Caco-2 (cell line): ENCODE measurements around the gene RPLP2. TPM values are rescaled to one million over a fixed set of nuclear protein-coding genes. Genes with fewer than 3 reads are reported as not detected.

Experiments used
- BruUV-seq: library from RNA; stranded (reverse); fragments of 400-500 nt; replicated peaks from 2 replicates; lab custom pipeline; 2021; lab: Mats Ljungman, UMichigan
- CTCF ChIA-PET: fragments of 300-600 bp; sonication (Branson Sonifier 250); formaldehyde crosslinking; loops from one replicate; lab custom pipeline; 2022; ENCODE audit warnings: antibody characterized with exemption; lab: Charles Lee
- POLR2A ChIA-PET: fragments of 300-600 bp; sonication (Branson Sonifier 250); formaldehyde crosslinking; loops from one replicate; lab custom pipeline; 2022; ENCODE audit warnings: antibody characterized with exemption; lab: Charles Lee
- DNase-seq, 2 experiments: peaks; one replicate each; pipeline versions ENCODE4 v3.0.0 to v3.0.0-alpha.2; 2020 to 2022
- H3K27me3 ChIP-seq: replicated peaks from 2 replicates; pipeline ENCODE4 v1.6.0; 2011; ENCODE audit warnings: low read length; ENCODE audit not compliant: control insufficient read depth, insufficient read depth
- H3K36me3 ChIP-seq: 2 replicates; pipeline ENCODE4 v1.5.1; 2011; ENCODE audit warnings: low read length; ENCODE audit not compliant: control insufficient read depth, insufficient read depth
- H3K4me1 ChIP-seq: fragments of 250-450 bp; sonication (Bioruptor Pico); 2 replicates; pipeline ENCODE4 v1.5.1; 2020; ENCODE audit warnings: mild to moderate bottlenecking
- H3K4me3 ChIP-seq: 2 replicates; pipeline ENCODE4 v1.5.1; 2011; ENCODE audit warnings: low read depth, mild to moderate bottlenecking, control low read depth, low read length
- H3K9me3 ChIP-seq: fragments of 250-450 bp; sonication (Bioruptor Pico); 2 replicates; pipeline ENCODE4 v1.5.1; 2020; ENCODE audit warnings: mild to moderate bottlenecking, moderate library complexity
- H3K27ac Mint-ChIP-seq: one replicate; pipeline ENCODE4 v1.8.0; 2022; ENCODE audit warnings: mixed read lengths; ENCODE audit not compliant: unreplicated experiment
- H3K27me3 Mint-ChIP-seq: one replicate; pipeline ENCODE4 v1.8.0; 2022; ENCODE audit warnings: mixed read lengths; ENCODE audit not compliant: insufficient read depth, unreplicated experiment
- H3K36me3 Mint-ChIP-seq: one replicate; pipeline ENCODE4 v1.8.0; 2022; ENCODE audit warnings: mild to moderate bottlenecking, mixed read lengths; ENCODE audit not compliant: insufficient read depth, unreplicated experiment
- H3K4me1 Mint-ChIP-seq: one replicate; pipeline ENCODE4 v1.8.0; 2022; ENCODE audit warnings: low read depth, mixed read lengths; ENCODE audit not compliant: unreplicated experiment
- H3K4me3 Mint-ChIP-seq: one replicate; pipeline ENCODE4 v1.8.0; 2022; ENCODE audit warnings: mild to moderate bottlenecking, moderate library complexity, mixed read lengths; ENCODE audit not compliant: unreplicated experiment
- H3K9me3 Mint-ChIP-seq: one replicate; pipeline ENCODE4 v1.8.0; 2022; ENCODE audit warnings: mixed read lengths; ENCODE audit not compliant: unreplicated experiment
- CTCF ChIP-seq, 2 experiments: fragments of 200-600 bp in 1 of 2; IDR thresholded peaks; 1 replicate in 1 of 2; 2 replicates in 1 of 2; pipeline versions ENCODE4 v1.5.1 to v1.8.0; 2011 to 2022; ENCODE audit warnings: antibody characterized with exemption in 1 of 2, control low read depth in 1 of 2, inconsistent platforms in 1 of 2, low read depth in 1 of 2, low read length in 1 of 2, mild to moderate bottlenecking in 1 of 2, moderate library complexity in 1 of 2; ENCODE audit not compliant: insufficient read depth in 1 of 2, severe bottlenecking in 1 of 2, unreplicated experiment in 1 of 2
- intact Hi-C: fragments of 100-400 bp; cut with micrococcal nuclease; formaldehyde crosslinking; loops from one replicate; pipeline ENCODE4 v1.10.0; 2022; ENCODE audit not compliant: unreplicated experiment
- total RNA-seq: library from RNA; stranded (reverse); gene quantifications from 2 replicates; pipeline ENCODE4 v1.2.3, GENCODE V29; 2022

The RPLP2 gene
- total RNA-seq, 1 experiment from 2014 or later: 2,622 TPM

GRCh38 chr11:762421-763072, 47.2 kb upstream of the RPLP2 start:
- no peak overlapping the region for H3K4me3 Mint-ChIP-seq

GRCh38 chr11:763073-763463, 46.7 kb upstream of the RPLP2 start:
- Histone ChIP-seq H3K4me1 (no peaks in the 10 kb centered on the region), H3K9me3 (no peaks in the 10 kb centered on the region), H3K4me3 (no peak overlapping the region), H3K36me3 (peaks cover 15% of the 10 kb centered on the region), H3K27me3 (no peaks in the 10 kb centered on the region)
- H3K27me3 Mint-ChIP-seq: no peaks in the 10 kb centered on the region
- peak in 1 of 2 experiments; percentile 65 for DNase-seq
- no peaks in the 10 kb centered on the region for H3K9me3 Mint-ChIP-seq
- intact Hi-C loops: no loop called here
- CTCF ChIA-PET: no interaction called here
- TF ChIP-seq CTCF (IDR thresholded peaks at IDR 0.05; ENCODE audit: insufficient read depth in 1 of 2, low read depth in 1 of 2, low read length in 1 of 2, severe bottlenecking in 1 of 2, unreplicated experiment in 1 of 2): no peak
- no peak overlapping the region for H3K4me3 Mint-ChIP-seq
- H3K4me1 Mint-ChIP-seq: no peaks in the 10 kb centered on the region
- no TSS peak for BruUV-seq
- H3K36me3 Mint-ChIP-seq: peaks cover 96% of the 10 kb centered on the region
- peak overlapping the region; percentile 48 for H3K27ac Mint-ChIP-seq
- POLR2A ChIA-PET: interaction anchor here (0.5 to 1.4 kb wide), 3 partner anchors 16 to 74 kb away, joined by 4 to 7 read pairs (median 6); partner anchors contain the start of gene TALDO1

More at GRCh38 chr11:762421-763072, 47.2 kb upstream of the RPLP2 start:
- peaks cover 98% of the 10 kb centered on the region for H3K36me3 Mint-ChIP-seq
- H3K9me3 ChIP-seq: no peaks in the 10 kb centered on the region
- CTCF ChIA-PET: no interaction called here
- H3K4me1 ChIP-seq: no peaks in the 10 kb centered on the region
- no peaks in the 10 kb centered on the region for H3K27me3 ChIP-seq
- H3K9me3 Mint-ChIP-seq: no peaks in the 10 kb centered on the region
- no TSS peak for BruUV-seq
- POLR2A ChIA-PET: interaction anchor here (1.4 kb wide), 1 partner anchor 16 kb away, joined by 7 read pairs; the partner anchor contains the start of gene TALDO1
- peak overlapping the region; percentile 48 for H3K27ac Mint-ChIP-seq
- peak; percentile 54 to 58 for DNase-seq
- no peak overlapping the region for H3K4me3 ChIP-seq
- no peaks in the 10 kb centered on the region for H3K27me3 Mint-ChIP-seq
- peaks cover 16% of the 10 kb centered on the region for H3K36me3 ChIP-seq
- intact Hi-C loops: no loop called here
- H3K4me1 Mint-ChIP-seq: no peaks in the 10 kb centered on the region
- peak in 1 of 2 experiments; percentile 33 for TF ChIP-seq CTCF (IDR thresholded peaks at IDR 0.05; ENCODE audit: insufficient read depth in 1 of 2, low read depth in 1 of 2, low read length in 1 of 2, severe bottlenecking in 1 of 2, unreplicated experiment in 1 of 2)

GRCh38 chr11:763549-764321, 46.0 kb upstream of the RPLP2 start:
- intact Hi-C loops: no loop called here
- POLR2A ChIA-PET: interaction anchor here (0.5 to 1.4 kb wide), 3 partner anchors 17 to 74 kb away, joined by 4 to 7 read pairs (median 6); partner anchors contain the start of gene TALDO1
- Histone ChIP-seq H3K9me3 (no peaks in the 10 kb centered on the region), H3K36me3 (peaks cover 15% of the 10 kb centered on the region), H3K4me1 (no peaks in the 10 kb centered on the region), H3K27me3 (no peaks in the 10 kb centered on the region), H3K4me3 (no peak overlapping the region)
- no TSS peak for BruUV-seq
- no peak for DNase-seq
- CTCF ChIA-PET: no interaction called here
- Mint-ChIP-seq H3K4me3 (no peak overlapping the region), H3K36me3 (peaks cover 93% of the 10 kb centered on the region), H3K27me3 (no peaks in the 10 kb centered on the region), H3K9me3 (no peaks in the 10 kb centered on the region), H3K27ac (peak overlapping the region; percentile 48), H3K4me1 (no peaks in the 10 kb centered on the region)
- TF ChIP-seq CTCF (IDR thresholded peaks at IDR 0.05; ENCODE audit: insufficient read depth in 1 of 2, low read depth in 1 of 2, low read length in 1 of 2, severe bottlenecking in 1 of 2, unreplicated experiment in 1 of 2): no peak
